GM21825 (cell line): ENCODE results near the gene MDGA2.

Experiments
- ATAC-seq: cut with Tn5 transposase; IDR thresholded peaks from one replicate; pipeline ENCODE4 v1.9.1; 2021; ENCODE audit warnings: mild to moderate bottlenecking, moderate library complexity; ENCODE audit not compliant: unreplicated experiment

MDGA2 gene

GRCh38 chr14:47675466-47676314 lies at the start of gene MDGA2:
Gene MDGA2 (minus strand): TSS chr14:47675605.
- no peak for ATAC-seq

- ATAC-seq = no peak
Measured at GRCh38 chr14:47722929-47723693, 47.7 kb upstream of the MDGA2 start.

DNA sequence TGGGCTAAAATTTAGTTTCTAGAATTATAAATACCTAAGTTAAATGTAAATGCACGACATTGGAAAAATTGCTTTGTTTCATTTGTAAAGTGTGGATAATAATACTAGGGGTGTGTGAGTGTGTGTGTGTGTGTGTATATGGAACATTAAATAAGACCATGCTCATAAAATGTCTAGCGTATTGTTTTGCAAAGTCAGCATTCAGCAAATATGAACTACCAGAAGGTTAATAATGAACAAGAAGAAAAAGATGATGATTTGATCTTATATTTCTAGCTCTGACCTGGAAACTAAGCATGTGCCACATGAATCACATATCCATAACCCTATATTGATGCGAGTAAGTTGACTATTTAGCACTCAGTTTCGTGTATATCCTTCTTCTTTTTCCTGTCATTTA lies 44.9 kb upstream of the MDGA2 start:
- ATAC-seq = no peak

GRCh38 chr14:47715330-47715729 lies 39.9 kb upstream of the MDGA2 start:
- ATAC-seq = no peak

GRCh38 chr14:47710581-47710980 lies 35.2 kb upstream of the MDGA2 start:
- no peak for ATAC-seq

GRCh38 chr14:47705683-47706082 lies 30.3 kb upstream of the MDGA2 start:
- ATAC-seq = no peak

- no peak for ATAC-seq
Measured at GRCh38 chr14:47691829-47692228, 16.4 kb upstream of the MDGA2 start.

DNA sequence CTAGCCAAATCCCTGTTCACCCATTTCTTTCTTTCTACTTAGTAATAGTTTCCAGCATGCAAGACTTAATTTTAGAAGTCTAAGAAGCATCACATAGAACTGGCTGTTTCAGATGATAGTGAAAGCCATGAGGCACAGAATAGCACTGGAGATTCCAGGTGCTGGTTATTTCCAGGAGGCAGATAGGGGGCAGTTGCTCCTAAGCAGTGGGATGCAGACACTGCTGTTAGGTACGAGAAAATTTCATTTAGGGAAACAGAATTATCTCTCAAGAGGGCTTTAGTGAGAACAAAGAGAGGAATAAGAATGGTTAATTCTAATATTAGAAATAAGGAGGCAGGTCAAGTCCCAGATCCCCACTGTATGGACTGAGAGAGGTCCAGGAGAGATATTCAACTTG lies 3.6 kb upstream of the MDGA2 start:
- no peak for ATAC-seq

DNA sequence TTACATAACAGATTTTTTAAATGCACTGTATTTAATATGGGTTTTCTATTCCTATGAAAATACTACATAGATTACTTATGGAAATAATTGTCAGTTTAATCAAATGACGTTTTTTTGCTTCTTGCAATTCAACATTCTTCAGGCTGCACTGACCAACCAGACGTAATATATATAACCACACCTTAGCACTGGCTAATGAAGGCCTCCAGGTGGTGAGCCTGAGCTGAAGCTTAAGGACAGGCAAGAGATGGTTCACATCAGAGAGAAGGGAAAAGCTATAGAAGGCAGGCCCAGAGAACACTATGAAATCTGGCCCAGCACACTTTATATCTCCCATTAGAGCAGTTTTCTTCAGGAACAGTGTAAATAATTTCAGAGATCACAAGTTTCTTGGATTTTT lies 2.8 kb upstream of the MDGA2 start:
- ATAC-seq = no peak

- ATAC-seq = no peak
Measured at GRCh38 chr14:47676315-47676617, 861 bp upstream of the MDGA2 start.

DNA sequence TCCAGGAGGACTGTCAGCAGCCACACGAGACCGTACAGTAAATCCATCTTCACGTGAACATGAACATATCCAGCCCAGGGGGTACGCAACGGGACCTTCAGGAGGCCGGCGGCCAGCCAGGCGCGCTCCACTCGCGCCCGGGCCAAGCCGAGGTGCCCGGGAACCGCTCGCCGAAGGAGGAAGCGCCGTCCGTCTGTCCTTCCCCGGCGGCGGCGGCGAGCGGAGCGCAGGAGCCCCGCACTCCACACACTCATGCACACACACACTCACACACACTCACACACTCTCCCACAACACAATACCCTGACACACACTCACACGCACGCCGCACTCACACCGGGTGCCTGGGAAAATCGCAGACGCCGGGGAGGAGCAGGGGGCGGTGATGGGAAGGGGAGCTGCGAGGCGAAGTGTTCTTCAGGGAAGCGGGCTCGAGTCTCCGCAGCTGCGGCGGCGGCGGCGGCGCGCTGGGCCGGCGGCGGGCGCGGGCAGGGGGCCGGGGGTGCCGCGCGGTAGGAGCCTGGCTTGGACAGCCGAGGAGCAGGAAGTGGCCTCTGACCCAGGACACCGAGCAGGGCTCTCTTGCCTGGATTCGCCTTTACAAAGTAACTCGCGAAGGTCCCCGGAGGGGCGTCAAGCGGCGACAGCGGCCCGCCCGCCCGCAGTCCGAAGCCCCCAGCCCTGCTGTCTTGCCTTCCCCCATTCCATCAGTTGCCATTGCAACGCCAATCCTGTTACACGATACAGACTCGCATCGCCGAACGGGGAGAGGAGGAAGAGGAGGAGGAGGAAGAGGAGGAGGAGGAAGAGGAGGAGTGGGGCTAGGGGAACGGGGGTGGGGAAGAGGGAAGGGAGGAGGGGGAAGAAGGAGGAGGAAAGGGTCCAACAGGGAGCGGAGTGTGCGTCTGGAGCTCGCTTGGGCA lies 601 bp downstream of the MDGA2 start:
- no peak for ATAC-seq

- ATAC-seq = no peak
Measured at GRCh38 chr14:47674148-47674542, 1.3 kb downstream of the MDGA2 start.

GRCh38 chr14:47665337-47666134 lies 9.9 kb downstream of the MDGA2 start:
- no peak for ATAC-seq

- no peak for ATAC-seq
Measured at GRCh38 chr14:47662466-47662865, 12.9 kb downstream of the MDGA2 start.

DNA sequence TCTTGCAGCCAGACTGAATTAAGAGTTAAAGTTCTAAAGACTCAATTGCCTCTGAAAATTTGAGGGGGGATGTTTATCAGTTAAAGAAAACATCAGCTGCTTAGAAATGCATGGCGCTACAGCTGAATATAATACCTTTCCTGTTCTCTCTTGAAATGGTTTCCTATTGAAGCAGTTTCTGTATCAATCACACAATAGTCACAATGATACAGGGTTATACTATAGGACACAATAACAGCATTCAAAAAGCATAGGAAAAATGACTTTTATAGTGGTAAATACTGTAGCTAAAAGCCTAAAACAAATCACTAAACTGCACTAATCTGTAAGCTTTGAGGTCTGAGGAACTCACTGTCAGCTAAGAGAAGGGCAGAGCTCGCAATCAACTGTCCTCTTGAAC lies 15.2 kb downstream of the MDGA2 start:
- ATAC-seq = no peak

DNA sequence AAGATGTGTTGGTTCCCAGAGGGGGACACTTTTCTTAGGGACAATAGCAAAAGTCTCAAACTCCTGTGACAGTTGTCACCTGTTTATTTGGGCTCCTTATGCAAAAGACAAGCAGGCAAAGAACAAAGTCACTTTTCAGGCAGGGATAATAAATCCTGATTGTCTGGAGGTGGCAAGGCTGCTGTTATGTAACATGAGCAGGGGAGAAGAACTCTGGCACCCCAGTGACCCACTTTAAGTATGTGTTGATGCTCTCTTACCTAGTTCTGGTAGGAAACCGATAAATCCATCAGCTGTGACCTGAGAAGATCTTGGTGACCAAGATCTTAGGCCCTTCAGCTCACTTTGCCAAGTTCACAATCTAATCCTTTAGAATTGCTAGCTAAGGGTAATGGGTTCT lies 17.4 kb downstream of the MDGA2 start:
- ATAC-seq = no peak

- ATAC-seq = no peak
Measured at GRCh38 chr14:47657143-47657542, 18.3 kb downstream of the MDGA2 start.

DNA sequence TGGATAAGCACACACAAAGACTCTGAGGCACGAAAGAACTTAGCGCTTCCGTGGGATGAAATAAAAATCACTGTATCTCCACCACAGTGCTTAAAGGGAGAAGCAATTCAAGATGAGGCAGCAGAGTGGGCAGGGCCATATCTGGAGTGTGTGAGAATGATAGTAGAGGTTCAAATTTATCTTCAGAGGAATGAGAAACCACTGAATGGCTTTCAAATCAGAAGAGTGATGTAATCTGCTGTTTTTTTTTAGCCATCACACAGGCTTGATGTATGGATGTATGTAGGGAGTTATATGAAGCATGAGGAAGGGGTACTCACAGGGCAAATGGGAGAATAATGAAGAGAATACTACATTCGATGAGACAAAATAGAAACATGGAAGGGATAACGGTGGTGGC lies 24.1 kb downstream of the MDGA2 start:
- no peak for ATAC-seq

DNA sequence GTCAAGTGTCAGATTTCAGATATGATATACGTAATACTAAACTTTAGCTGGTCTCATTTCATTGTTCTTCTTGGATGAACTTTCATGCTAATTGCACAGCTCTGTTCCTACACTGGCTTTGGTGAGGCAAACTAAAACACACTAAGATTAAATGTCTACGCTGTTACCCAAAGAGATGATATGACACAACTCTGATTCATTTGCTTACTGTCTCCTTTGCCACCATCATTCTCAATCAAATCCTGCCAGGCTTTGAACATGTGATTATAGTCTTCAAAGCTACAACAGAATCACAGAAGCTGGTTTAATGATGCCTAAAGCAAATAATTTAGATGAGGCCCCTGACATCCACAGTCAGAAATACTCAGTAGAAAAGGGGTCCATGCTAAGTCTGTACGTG lies 37.7 kb downstream of the MDGA2 start:
- no peak for ATAC-seq

DNA sequence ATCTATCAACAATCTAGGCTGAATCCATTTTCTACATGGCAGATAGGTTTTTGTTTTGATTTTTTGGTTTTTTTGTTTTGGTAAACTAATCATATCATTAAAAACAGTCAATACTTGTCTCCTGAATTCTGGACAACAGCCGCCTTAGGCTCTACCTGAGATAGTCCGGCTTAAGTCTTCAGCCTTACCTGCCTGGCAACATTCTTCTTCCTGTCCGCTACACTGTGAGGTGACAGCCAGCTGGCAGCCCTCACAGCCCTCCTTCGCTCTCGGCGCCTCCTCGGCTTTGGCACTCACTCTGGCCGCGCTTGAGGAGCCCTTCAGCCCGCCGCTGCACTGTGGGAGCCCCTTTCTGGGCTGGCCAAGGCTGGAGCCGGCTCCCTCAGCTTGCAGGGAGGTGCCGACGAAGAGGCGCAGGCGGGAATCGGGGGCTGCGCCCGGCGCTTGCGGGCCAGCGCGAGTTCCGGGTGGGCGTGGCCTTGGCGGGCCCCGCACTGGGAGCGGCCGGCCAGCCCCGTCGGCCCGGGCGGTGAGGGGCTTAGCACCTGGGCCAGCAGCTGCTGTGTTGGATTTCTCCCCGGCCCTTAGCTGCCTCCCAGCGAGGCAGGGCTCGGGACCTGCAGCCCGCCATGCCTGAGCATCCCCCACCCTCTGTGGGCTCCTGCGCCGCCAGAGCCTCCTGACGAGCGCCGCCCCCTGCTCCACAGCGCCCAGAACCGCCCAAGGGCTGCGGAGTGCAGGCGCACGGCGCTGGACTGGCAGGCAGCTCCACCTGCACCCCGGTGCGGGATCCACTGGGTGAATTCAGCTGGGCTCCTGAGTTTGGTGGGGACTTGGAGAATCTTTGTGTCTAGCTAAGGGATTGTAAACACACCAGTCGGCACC lies 49.0 kb downstream of the MDGA2 start:
- ATAC-seq = no peak
